Measurements from ENCODE around the gene PLS1. TPM values are rescaled to one million over a fixed set of nuclear protein-coding genes. Genes with fewer than 3 reads are reported as not detected.

Gene PLS1
- total RNA-seq, 2 donors from 2014 or later: 252 to 418 TPM

GRCh38 chr3:142680710-142681109 lies 84.5 kb downstream of the PLS1 start:
- Histone ChIP-seq H3K27me3 (no peaks in the 10 kb centered on the region), H3K4me1 (no peaks in the 10 kb centered on the region), H3K27ac (no peak overlapping the region), H3K9me3 (no peaks in the 10 kb centered on the region), H3K36me3 (no peaks in the 10 kb centered on the region), H3K4me3 (no peak overlapping the region), H3K9ac (ENCODE audit: low read depth in 2 of 2, low read length in 2 of 2) (no peak overlapping the region)
- no peak for TF ChIP-seq CTCF (IDR thresholded peaks at IDR 0.05)
- intact Hi-C loops (cut with DNase I): no loop called here
- DNase-seq: no peak

- Histone ChIP-seq H3K27ac (no peak overlapping the region), H3K4me3 (no peak overlapping the region), H3K4me1 (no peaks in the 10 kb centered on the region), H3K9ac (ENCODE audit: low read depth in 2 of 2, low read length in 2 of 2) (no peak overlapping the region), H3K27me3 (no peaks in the 10 kb centered on the region), H3K9me3 (no peaks in the 10 kb centered on the region), H3K36me3 (no peaks in the 10 kb centered on the region)
- DNase-seq: no peak
- intact Hi-C loops (cut with DNase I): no loop called here
- no peak for TF ChIP-seq CTCF (IDR thresholded peaks at IDR 0.05)
These were observed 94.4 kb downstream of the PLS1 start for GRCh38 chr3:142690613-142691012.

GRCh38 chr3:142691527-142691926 lies 95.3 kb downstream of the PLS1 start:
- Histone ChIP-seq H3K9me3 (no peaks in the 10 kb centered on the region), H3K4me3 (no peak overlapping the region), H3K27ac (no peak overlapping the region), H3K9ac (ENCODE audit: low read depth in 2 of 2, low read length in 2 of 2) (no peak overlapping the region), H3K36me3 (no peaks in the 10 kb centered on the region), H3K27me3 (no peaks in the 10 kb centered on the region), H3K4me1 (no peaks in the 10 kb centered on the region)
- TF ChIP-seq CTCF (IDR thresholded peaks at IDR 0.05): no peak
- DNase-seq: no peak
- intact Hi-C loops (cut with DNase I): no loop called here

GRCh38 chr3:142693136-142693853 lies 97.1 kb downstream of the PLS1 start:
- Histone ChIP-seq H3K27me3 (no peaks in the 10 kb centered on the region), H3K27ac (no peak overlapping the region)

GRCh38 chr3:142694225-142694624 lies 98.0 kb downstream of the PLS1 start:
- Histone ChIP-seq H3K27ac (no peak overlapping the region), H3K9ac (ENCODE audit: low read depth in 2 of 2, low read length in 2 of 2) (no peak overlapping the region), H3K27me3 (no peaks in the 10 kb centered on the region), H3K9me3 (no peaks in the 10 kb centered on the region), H3K4me3 (no peak overlapping the region), H3K4me1 (no peaks in the 10 kb centered on the region), H3K36me3 (no peaks in the 10 kb centered on the region)
- no peak for DNase-seq
- TF ChIP-seq CTCF (IDR thresholded peaks at IDR 0.05): no peak
- intact Hi-C loops (cut with DNase I): no loop called here

More at GRCh38 chr3:142693136-142693853, 97.1 kb downstream of the PLS1 start:
- H3K36me3 ChIP-seq: no peaks in the 10 kb centered on the region
- no peaks in the 10 kb centered on the region for H3K9me3 ChIP-seq
- no peak for TF ChIP-seq CTCF (IDR thresholded peaks at IDR 0.05)
- intact Hi-C loops (cut with DNase I): no loop called here
- no peak overlapping the region for H3K4me3 ChIP-seq
- H3K4me1 ChIP-seq: no peaks in the 10 kb centered on the region
- H3K9ac ChIP-seq (ENCODE audit: low read depth in 2 of 2, low read length in 2 of 2): no peak overlapping the region
- no peak for DNase-seq
